WI38 (cell line): ENCODE measurements around the gene TM9SF2.

Experiments
- H3K4me3 ChIP-seq: 2 replicates; pipeline ENCODE4 v1.5.1; 2011; ENCODE audit warnings: low read depth, mild to moderate bottlenecking, control low read depth, low read length
- TF ChIP-seq, protein P1 (sequence below): IDR thresholded peaks from 2 replicates; pipeline ENCODE4 v1.5.1; 2012; ENCODE audit warnings: low read depth, mild to moderate bottlenecking, control low read depth, low read length

The TM9SF2 gene

DNA sequence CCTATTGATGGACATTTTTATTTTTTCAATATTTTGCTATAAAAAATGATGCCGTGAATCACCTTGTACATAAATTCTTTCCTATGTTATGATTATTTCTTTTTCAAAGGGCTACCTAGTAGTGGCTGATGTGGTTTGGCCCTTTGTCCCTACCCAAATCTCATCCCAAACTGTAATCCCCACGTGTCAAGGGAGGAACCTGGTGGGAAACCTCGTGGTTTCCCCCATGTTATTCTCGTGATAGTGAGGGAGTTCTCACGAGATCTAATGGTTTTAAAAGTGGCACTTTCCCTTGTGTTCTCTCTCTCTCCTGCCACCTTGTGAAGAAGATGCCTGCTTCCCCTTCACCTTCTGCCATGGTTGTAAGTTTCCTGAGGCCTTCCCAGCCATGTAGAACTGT lies 94.9 kb downstream of the TM9SF2 start:
- TF ChIP-seq, protein P1, sequence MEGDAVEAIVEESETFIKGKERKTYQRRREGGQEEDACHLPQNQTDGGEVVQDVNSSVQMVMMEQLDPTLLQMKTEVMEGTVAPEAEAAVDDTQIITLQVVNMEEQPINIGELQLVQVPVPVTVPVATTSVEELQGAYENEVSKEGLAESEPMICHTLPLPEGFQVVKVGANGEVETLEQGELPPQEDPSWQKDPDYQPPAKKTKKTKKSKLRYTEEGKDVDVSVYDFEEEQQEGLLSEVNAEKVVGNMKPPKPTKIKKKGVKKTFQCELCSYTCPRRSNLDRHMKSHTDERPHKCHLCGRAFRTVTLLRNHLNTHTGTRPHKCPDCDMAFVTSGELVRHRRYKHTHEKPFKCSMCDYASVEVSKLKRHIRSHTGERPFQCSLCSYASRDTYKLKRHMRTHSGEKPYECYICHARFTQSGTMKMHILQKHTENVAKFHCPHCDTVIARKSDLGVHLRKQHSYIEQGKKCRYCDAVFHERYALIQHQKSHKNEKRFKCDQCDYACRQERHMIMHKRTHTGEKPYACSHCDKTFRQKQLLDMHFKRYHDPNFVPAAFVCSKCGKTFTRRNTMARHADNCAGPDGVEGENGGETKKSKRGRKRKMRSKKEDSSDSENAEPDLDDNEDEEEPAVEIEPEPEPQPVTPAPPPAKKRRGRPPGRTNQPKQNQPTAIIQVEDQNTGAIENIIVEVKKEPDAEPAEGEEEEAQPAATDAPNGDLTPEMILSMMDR = no peak
- H3K4me3 ChIP-seq = no peak overlapping the region

DNA sequence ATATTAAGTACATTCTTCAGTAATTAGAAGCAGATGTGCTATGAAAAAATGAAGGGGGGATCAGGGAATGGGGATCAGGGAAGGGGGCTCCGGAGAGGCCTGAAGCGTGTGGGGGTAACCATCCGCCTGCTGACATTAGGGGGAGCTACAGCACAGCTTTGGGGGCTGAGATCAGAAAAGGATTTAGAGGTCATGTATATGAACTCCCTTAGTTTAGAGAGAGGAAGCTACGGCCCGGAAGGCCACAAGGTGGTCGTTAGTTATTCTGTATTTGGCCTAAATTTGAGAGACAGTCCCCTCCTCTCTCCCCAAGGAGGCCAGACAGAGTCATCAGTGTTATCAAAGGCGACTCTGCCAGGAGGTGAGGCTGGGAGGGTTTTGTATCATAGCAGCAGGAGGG lies 99.0 kb downstream of the TM9SF2 start:
- TF ChIP-seq, protein P1 = no peak
- H3K4me3 ChIP-seq = no peak overlapping the region

DNA sequence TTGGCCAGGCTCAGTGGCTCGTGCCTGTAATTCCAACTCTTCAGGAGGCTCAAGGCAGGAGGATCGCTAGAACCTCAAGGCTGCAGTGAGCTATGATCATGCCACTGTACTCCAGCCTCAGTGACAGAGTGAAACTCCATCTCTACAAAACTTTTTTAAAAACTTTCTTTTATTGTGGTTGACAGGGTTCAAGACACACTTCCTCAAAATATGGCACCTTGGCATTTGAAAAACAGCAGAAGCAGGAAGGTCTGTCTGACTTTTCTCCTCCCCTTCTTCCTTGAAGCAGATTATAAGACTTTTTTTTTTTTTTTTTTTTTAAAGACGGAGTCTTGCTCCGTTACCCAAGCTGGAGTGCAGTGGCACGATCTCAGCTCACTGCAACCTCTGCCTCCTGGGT lies 100.3 kb downstream of the TM9SF2 start:
- TF ChIP-seq, protein P1 = no peak
- H3K4me3 ChIP-seq = no peak overlapping the region

DNA sequence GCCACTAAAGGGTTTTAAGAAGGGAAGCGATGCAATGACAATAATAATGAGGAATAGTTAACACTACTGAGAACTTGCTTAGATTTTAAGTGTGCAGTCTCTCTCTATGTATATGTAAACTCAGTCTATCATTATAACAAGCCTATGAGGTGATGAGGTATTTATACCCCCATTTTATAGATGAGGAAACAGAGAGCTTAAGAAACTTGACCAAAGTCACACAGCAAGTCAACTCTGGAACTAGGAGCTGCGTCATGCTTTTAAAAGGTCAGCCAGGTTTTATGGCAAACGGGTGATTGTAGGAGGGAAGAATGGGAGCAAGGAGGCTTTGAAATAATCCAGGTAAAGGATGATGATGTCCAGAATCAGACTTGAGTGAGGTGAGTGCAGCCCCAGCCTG lies 103.4 kb downstream of the TM9SF2 start:
- TF ChIP-seq, protein P1 = no peak
- no peak overlapping the region for H3K4me3 ChIP-seq

DNA sequence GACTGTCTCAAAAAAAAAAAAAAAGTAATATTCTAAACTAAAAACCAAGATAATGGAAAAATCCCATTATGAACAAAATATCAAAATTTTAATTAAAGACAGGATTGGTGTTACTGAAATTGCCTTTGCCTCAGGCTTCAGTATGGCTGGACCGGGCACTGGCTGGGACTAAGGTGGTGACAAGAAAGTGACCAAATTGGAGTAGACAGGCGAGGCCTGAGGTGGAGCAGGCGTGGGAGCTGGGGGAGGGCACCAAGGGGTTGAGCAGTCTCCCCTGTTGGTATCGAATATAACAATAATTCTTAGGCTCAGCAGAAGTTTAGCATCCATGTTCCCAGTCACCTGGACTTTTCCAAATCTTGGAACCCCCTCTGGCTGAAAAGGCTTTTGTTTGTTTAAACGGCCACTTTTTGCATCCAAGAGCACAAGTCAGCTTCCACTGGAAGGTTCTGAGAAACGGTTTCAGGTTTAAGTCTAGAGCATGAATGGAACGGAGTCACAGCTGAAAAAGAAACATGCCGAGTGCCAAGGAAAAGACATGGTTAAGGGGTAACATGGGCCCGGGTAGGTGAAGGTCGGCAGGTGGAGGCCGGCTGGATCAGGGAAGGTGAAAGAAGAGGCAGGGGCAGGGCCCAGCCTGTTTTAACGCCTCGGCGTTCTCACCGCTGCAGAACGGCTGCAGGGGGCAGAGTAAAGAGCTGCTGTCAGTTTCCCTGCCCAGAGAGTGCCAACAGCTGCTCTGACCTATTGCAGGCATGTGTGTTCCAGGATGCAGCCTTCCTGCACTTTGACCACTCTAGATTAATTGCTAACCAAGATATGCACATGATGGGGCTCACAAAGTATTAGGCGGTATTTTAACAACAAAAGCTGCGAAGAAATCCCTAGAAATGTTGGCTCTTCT lies 104.4 kb downstream of the TM9SF2 start:
- TF ChIP-seq, protein P1 = no peak
- H3K4me3 ChIP-seq = peak overlapping the region; percentile 77

DNA sequence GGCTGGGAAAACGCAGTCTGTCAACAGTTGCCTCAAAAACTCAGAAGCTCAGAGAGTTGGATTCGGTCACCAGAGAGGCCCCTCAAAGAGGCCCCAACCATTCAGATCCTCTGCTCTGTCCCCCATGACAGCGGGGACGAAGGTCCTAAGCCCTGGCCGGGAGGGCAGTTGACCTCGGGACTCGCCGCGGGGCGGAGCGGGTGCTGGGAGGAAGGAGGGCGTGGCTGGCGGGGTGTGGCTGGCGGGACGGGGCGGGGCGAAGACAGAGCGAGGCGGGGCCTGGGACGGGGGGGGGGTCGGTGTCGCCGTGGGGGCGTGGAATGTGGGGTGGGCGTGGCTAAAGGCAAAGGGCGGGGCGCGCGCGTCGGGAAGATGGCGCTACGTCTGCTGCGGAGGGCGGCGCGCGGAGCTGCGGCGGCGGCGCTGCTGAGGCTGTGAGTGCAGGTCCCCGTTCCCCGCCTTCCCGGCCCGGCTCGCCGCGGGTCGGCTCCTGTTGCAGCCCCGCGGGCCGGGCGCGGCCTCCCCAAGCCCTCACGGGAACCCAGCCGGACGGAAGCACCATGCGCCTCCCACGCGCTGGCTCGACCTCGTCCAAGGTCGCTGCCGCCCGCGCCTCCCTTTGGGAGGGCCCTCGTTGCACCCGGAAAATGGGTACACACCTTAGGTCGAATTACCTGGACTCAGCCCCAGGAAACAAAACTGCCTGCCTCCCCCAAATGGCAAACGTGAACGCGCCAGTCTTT lies 105.2 kb downstream of the TM9SF2 start, which contains the start of gene CLYBL:
Gene CLYBL (plus strand): TSS at position 367 of the 743 bp plus-strand sequence.
- TF ChIP-seq, protein P1 = no peak
- H3K4me3 ChIP-seq = peak within 1 kb of the TSS; percentile 77

DNA sequence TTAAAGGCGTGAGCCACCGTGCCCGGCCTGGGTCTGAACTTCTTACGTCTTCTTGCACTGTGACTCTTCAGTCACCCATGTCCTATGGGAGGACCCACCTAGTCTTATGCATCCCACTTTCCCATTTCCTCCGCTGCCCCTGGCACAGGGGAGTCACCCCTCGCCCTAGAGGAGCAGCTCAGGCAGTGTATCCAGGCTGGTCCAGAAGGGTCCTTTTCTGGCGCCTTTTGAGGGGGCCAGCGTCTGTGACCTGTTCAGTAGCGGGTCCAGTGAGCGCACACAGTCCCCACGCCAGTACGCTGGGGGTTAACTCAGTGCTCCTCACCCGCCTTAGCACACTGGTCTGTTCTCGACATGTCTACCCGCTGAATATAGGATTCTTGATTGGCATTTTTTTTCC lies 107.1 kb downstream of the TM9SF2 start:
- TF ChIP-seq, protein P1 = no peak
- no peak overlapping the region for H3K4me3 ChIP-seq
